Panc1 (cell line): ENCODE results near the gene DNAJA3. TPM values are rescaled to one million over a fixed set of nuclear protein-coding genes. Genes with fewer than 3 reads are reported as not detected.

Source experiments
- ATAC-seq: fragments of 200-7000 bp; cut with Tn5 transposase; 2 replicates; pipeline ENCODE4 v1.9.1; 2020; ENCODE audit warnings: mild to moderate bottlenecking, moderate library complexity
- BruUV-seq: library from RNA; stranded (reverse); fragments of 400-500 nt; replicated peaks from 2 replicates; lab custom pipeline; 2021; lab: Mats Ljungman, UMichigan
- CTCF ChIA-PET: fragments of 300-600 bp; sonication (Branson Sonifier 250); formaldehyde crosslinking; loops from one replicate; lab custom pipeline; 2022; ENCODE audit warnings: antibody characterized with exemption; lab: Charles Lee
- POLR2A ChIA-PET: fragments of 300-600 bp; sonication (Branson Sonifier 250); formaldehyde crosslinking; loops from one replicate; lab custom pipeline; 2022; ENCODE audit warnings: antibody characterized with exemption; lab: Charles Lee
- DNase-seq: peaks from one replicate; pipeline ENCODE4 v3.0.0-alpha.2; 2010; ENCODE audit warnings: low read depth, low spot score
- H3K27ac ChIP-seq: 2 replicates; pipeline ENCODE4 v1.5.1; 2011; ENCODE audit warnings: mild to moderate bottlenecking, low read length, inconsistent platforms
- H3K27me3 ChIP-seq: fragments of 200-500 bp; sonication (Bioruptor generic); 2 replicates; pipeline ENCODE4 v1.6.0; 2014; ENCODE audit warnings: low read length, inconsistent platforms; ENCODE audit not compliant: control insufficient read depth, insufficient read depth
- H3K36me3 ChIP-seq: fragments of 200-500 bp; sonication (Bioruptor generic); 2 replicates; pipeline ENCODE4 v1.5.1; 2014; ENCODE audit warnings: inconsistent platforms, mild to moderate bottlenecking, low read length, moderate library complexity; ENCODE audit not compliant: control insufficient read depth, insufficient read depth
- H3K4me1 ChIP-seq: 2 replicates; pipeline ENCODE4 v1.5.1; 2011; ENCODE audit warnings: inconsistent platforms, mild to moderate bottlenecking, low read length, moderate library complexity; ENCODE audit not compliant: control insufficient read depth, insufficient read depth
- H3K4me3 ChIP-seq, 2 experiments: 2 replicates each; pipeline ENCODE4 v1.5.1; 2011 to 2012; ENCODE audit warnings: low read depth in 2 of 2, low read length in 2 of 2, mild to moderate bottlenecking in 2 of 2, inconsistent platforms in 1 of 2, moderate library complexity in 1 of 2
- H3K9me3 ChIP-seq: fragments of 200-500 bp; sonication (Bioruptor generic); 2 replicates; pipeline ENCODE4 v1.5.1; 2014; ENCODE audit warnings: low read depth, mild to moderate bottlenecking, inconsistent platforms, low read length, moderate library complexity; ENCODE audit not compliant: control insufficient read depth, insufficient read depth
- POLR2AphosphoS5 ChIP-seq: IDR thresholded peaks from 2 replicates; pipeline ENCODE4 v1.6.1; 2012; ENCODE audit warnings: mild to moderate bottlenecking, low read depth, low read length, moderate library complexity
- SIN3A ChIP-seq: IDR thresholded peaks from 2 replicates; pipeline ENCODE4 v1.6.1; 2012; ENCODE audit warnings: low read depth, mild to moderate bottlenecking, low read length, moderate library complexity, borderline replicate concordance; ENCODE audit not compliant: insufficient read depth
- TCF7L2 ChIP-seq: IDR thresholded peaks from 2 replicates; pipeline ENCODE4 v1.6.1; 2011; ENCODE audit warnings: mild to moderate bottlenecking, low read depth, low read length, inconsistent platforms
- in situ Hi-C: cut with HindIII; loops from 2 replicates; pipeline ENCODE4 v1.10.0; 2016; ENCODE audit warnings: low sequenced_read_pairs, low pct_unique_long_range_greater_than_20kb
- intact Hi-C: fragments of 100-400 bp; cut with micrococcal nuclease; formaldehyde crosslinking; loops from one replicate; pipeline ENCODE4 v1.10.0; 2022; ENCODE audit not compliant: unreplicated experiment
- total RNA-seq: library from RNA; stranded (reverse); gene quantifications from one replicate; pipeline ENCODE4 v1.2.1, GENCODE V29; 2021; ENCODE audit not compliant: unreplicated experiment
- TF ChIP-seq, protein P1 (sequence below): fragments of 450-650 bp; IDR thresholded peaks from 2 replicates; pipeline ENCODE4 v1.5.1; 2017; ENCODE audit warnings: mild to moderate bottlenecking
- TF ChIP-seq, protein P2 (sequence below), 2 experiments: IDR thresholded peaks; 2 replicates each; pipeline ENCODE4 v1.6.1; 2011 to 2012; ENCODE audit warnings: low read depth in 2 of 2, control low read depth in 1 of 2, low read length in 1 of 2, mild to moderate bottlenecking in 1 of 2, moderate library complexity in 1 of 2; ENCODE audit not compliant: insufficient read depth in 1 of 2

The DNAJA3 gene
- total RNA-seq, 1 experiment from 2014 or later: 68.7 TPM

DNA sequence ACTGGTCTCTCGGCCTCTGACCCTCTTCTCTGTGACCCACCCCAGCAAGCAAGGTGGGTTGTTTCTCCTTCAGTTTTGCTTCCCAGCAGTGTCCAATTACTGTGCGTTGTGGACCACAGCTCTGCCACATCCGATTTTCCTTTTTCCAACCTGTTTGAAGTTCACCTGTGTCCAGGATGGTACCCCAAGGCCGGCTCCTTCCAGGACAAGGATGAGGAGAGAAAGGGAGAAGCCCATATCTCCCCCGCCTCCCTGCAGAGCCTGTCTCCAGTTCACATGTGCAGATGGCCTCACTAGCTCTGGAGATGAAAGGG, 35.2 kb downstream of the DNAJA3 start:
- in situ Hi-C loops: no loop called here
- no peak for DNase-seq
- CTCF ChIA-PET: no interaction called here
- POLR2A ChIA-PET: no interaction called here
- Histone ChIP-seq H3K4me1 (no peaks in the 10 kb centered on the region), H3K9me3 (no peaks in the 10 kb centered on the region), H3K4me3 (no peak overlapping the region), H3K27me3 (no peaks in the 10 kb centered on the region), H3K36me3 (no peaks in the 10 kb centered on the region; the same call in 1 of the 2 replicates), H3K27ac (no peak overlapping the region)
- TF ChIP-seq POLR2AphosphoS5: no peak
- TF ChIP-seq, protein P1, sequence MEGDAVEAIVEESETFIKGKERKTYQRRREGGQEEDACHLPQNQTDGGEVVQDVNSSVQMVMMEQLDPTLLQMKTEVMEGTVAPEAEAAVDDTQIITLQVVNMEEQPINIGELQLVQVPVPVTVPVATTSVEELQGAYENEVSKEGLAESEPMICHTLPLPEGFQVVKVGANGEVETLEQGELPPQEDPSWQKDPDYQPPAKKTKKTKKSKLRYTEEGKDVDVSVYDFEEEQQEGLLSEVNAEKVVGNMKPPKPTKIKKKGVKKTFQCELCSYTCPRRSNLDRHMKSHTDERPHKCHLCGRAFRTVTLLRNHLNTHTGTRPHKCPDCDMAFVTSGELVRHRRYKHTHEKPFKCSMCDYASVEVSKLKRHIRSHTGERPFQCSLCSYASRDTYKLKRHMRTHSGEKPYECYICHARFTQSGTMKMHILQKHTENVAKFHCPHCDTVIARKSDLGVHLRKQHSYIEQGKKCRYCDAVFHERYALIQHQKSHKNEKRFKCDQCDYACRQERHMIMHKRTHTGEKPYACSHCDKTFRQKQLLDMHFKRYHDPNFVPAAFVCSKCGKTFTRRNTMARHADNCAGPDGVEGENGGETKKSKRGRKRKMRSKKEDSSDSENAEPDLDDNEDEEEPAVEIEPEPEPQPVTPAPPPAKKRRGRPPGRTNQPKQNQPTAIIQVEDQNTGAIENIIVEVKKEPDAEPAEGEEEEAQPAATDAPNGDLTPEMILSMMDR: no peak
- TF ChIP-seq, protein P2, sequence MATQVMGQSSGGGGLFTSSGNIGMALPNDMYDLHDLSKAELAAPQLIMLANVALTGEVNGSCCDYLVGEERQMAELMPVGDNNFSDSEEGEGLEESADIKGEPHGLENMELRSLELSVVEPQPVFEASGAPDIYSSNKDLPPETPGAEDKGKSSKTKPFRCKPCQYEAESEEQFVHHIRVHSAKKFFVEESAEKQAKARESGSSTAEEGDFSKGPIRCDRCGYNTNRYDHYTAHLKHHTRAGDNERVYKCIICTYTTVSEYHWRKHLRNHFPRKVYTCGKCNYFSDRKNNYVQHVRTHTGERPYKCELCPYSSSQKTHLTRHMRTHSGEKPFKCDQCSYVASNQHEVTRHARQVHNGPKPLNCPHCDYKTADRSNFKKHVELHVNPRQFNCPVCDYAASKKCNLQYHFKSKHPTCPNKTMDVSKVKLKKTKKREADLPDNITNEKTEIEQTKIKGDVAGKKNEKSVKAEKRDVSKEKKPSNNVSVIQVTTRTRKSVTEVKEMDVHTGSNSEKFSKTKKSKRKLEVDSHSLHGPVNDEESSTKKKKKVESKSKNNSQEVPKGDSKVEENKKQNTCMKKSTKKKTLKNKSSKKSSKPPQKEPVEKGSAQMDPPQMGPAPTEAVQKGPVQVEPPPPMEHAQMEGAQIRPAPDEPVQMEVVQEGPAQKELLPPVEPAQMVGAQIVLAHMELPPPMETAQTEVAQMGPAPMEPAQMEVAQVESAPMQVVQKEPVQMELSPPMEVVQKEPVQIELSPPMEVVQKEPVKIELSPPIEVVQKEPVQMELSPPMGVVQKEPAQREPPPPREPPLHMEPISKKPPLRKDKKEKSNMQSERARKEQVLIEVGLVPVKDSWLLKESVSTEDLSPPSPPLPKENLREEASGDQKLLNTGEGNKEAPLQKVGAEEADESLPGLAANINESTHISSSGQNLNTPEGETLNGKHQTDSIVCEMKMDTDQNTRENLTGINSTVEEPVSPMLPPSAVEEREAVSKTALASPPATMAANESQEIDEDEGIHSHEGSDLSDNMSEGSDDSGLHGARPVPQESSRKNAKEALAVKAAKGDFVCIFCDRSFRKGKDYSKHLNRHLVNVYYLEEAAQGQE (IDR thresholded peaks at IDR 0.05; ENCODE audit: insufficient read depth in 1 of 2, low read depth in 2 of 2, low read length in 1 of 2): no peak
- no peak for TF ChIP-seq TCF7L2
- no peak for TF ChIP-seq SIN3A
- intact Hi-C loops: no loop called here
- ATAC-seq: peak; percentile 37
- no TSS peak for BruUV-seq

DNA sequence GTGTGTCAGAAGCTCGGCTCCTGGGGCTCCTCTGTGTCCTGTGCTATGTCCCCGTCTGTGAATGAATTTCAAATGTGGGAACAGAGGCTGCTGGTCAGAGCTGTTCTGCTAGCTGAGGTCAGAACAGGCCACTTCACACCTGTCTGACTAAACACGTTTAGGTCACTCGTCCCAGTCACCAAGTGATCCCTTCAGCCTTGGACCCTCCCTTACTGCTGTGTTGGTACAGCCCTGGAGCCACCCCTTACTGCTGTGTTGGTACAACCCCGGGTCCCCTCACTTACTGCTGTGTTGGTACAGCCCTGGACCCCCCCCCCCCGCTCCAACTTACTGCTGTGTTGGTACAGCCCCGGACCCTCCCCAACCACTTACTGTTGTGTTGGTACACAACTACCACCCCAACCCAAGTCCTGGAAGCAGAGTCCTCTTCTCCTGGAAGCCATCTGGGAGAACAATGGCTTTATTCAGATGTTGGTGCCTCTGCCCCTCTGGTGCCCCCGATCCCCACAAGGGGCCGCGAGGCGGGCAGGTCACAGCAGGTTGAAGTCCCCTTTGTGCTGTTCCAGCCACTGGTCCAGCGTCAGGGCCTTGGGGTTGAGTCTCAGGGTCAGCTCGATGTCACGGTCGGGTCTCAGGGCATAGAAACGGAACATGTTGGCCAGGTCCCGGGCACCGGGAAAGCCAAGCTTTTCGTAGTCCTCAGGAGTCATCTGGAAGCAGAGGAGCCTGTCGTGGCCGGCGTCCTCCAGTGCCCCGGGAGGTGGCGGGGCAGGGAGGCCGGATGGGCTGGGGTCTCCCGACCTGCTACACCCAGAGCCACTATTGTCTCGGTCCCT, 35.8 kb downstream of the DNAJA3 start:
- intact Hi-C loops (no loop called here), in situ Hi-C loops (no loop called here)
- ChIA-PET POLR2A (no interaction called here), CTCF (no interaction called here)
- H3K36me3 ChIP-seq: no peaks in the 10 kb centered on the region; the same call in 1 of the 2 replicates
- no peaks in the 10 kb centered on the region for H3K9me3 ChIP-seq
- peak; percentile 50 for ATAC-seq
- DNase-seq: no peak
- no peak for TF ChIP-seq TCF7L2
- TF ChIP-seq, protein P2 (IDR thresholded peaks at IDR 0.05; ENCODE audit: insufficient read depth in 1 of 2, low read depth in 2 of 2, low read length in 1 of 2): no peak
- TF ChIP-seq, protein P1: no peak
- no peaks in the 10 kb centered on the region for H3K27me3 ChIP-seq
- no peak overlapping the region for H3K4me3 ChIP-seq
- H3K27ac ChIP-seq: no peak overlapping the region
- H3K4me1 ChIP-seq: no peaks in the 10 kb centered on the region
- no TSS peak for BruUV-seq
